Measurements from ENCODE around the gene CKB.

The CKB gene

DNA sequence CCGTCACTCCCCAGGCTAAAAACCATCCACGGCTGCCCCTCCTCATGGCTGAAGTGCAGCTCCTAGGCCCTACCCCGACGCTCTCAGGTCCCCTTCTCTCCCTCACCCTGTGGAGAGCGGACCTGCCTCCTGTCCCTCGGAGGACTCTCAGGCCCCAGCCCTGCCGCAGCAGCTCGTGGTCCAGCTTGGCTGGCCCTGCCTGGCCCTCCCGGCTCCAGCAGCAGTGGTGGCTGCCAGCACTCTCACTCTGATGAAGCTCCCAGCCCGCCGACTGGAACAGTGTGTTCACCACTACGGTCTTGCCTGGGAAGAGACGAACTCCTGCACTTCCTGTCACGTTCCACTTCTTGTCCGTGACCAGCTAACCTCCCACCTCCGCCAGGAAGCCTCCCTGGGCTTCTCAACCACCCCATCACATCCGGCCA is 28.7 kb upstream of the CKB start:
- Histone ChIP-seq H3K27ac (replicated peaks) (no peak overlapping the region), H3K4me3 (replicated peaks; ENCODE audit: insufficient read depth, low read length) (no peak overlapping the region), H3K27me3 (ENCODE audit: insufficient read depth, poor library complexity, severe bottlenecking) (no peaks in the 10 kb centered on the region)
- DNase-seq (ENCODE audit: low read depth in 1 of 2, low spot score in 1 of 2) = no peak
- no peak for TF ChIP-seq POLR2AphosphoS5 (IDR thresholded peaks at IDR 0.05; ENCODE audit: low read depth)
- TF ChIP-seq, protein P1, sequence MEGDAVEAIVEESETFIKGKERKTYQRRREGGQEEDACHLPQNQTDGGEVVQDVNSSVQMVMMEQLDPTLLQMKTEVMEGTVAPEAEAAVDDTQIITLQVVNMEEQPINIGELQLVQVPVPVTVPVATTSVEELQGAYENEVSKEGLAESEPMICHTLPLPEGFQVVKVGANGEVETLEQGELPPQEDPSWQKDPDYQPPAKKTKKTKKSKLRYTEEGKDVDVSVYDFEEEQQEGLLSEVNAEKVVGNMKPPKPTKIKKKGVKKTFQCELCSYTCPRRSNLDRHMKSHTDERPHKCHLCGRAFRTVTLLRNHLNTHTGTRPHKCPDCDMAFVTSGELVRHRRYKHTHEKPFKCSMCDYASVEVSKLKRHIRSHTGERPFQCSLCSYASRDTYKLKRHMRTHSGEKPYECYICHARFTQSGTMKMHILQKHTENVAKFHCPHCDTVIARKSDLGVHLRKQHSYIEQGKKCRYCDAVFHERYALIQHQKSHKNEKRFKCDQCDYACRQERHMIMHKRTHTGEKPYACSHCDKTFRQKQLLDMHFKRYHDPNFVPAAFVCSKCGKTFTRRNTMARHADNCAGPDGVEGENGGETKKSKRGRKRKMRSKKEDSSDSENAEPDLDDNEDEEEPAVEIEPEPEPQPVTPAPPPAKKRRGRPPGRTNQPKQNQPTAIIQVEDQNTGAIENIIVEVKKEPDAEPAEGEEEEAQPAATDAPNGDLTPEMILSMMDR (IDR thresholded peaks at IDR 0.05; ENCODE audit: insufficient read depth, low read length) = no peak
- TF ChIP-seq, protein P2, sequence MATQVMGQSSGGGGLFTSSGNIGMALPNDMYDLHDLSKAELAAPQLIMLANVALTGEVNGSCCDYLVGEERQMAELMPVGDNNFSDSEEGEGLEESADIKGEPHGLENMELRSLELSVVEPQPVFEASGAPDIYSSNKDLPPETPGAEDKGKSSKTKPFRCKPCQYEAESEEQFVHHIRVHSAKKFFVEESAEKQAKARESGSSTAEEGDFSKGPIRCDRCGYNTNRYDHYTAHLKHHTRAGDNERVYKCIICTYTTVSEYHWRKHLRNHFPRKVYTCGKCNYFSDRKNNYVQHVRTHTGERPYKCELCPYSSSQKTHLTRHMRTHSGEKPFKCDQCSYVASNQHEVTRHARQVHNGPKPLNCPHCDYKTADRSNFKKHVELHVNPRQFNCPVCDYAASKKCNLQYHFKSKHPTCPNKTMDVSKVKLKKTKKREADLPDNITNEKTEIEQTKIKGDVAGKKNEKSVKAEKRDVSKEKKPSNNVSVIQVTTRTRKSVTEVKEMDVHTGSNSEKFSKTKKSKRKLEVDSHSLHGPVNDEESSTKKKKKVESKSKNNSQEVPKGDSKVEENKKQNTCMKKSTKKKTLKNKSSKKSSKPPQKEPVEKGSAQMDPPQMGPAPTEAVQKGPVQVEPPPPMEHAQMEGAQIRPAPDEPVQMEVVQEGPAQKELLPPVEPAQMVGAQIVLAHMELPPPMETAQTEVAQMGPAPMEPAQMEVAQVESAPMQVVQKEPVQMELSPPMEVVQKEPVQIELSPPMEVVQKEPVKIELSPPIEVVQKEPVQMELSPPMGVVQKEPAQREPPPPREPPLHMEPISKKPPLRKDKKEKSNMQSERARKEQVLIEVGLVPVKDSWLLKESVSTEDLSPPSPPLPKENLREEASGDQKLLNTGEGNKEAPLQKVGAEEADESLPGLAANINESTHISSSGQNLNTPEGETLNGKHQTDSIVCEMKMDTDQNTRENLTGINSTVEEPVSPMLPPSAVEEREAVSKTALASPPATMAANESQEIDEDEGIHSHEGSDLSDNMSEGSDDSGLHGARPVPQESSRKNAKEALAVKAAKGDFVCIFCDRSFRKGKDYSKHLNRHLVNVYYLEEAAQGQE (IDR thresholded peaks at IDR 0.05; ENCODE audit: insufficient replicate concordance, low read depth) = no peak
- no peak for TF ChIP-seq GABPA (IDR thresholded peaks at IDR 0.05; ENCODE audit: low read depth)
- no peak for TF ChIP-seq SPI1 (IDR thresholded peaks at IDR 0.05; ENCODE audit: borderline replicate concordance, low read depth)

DNA sequence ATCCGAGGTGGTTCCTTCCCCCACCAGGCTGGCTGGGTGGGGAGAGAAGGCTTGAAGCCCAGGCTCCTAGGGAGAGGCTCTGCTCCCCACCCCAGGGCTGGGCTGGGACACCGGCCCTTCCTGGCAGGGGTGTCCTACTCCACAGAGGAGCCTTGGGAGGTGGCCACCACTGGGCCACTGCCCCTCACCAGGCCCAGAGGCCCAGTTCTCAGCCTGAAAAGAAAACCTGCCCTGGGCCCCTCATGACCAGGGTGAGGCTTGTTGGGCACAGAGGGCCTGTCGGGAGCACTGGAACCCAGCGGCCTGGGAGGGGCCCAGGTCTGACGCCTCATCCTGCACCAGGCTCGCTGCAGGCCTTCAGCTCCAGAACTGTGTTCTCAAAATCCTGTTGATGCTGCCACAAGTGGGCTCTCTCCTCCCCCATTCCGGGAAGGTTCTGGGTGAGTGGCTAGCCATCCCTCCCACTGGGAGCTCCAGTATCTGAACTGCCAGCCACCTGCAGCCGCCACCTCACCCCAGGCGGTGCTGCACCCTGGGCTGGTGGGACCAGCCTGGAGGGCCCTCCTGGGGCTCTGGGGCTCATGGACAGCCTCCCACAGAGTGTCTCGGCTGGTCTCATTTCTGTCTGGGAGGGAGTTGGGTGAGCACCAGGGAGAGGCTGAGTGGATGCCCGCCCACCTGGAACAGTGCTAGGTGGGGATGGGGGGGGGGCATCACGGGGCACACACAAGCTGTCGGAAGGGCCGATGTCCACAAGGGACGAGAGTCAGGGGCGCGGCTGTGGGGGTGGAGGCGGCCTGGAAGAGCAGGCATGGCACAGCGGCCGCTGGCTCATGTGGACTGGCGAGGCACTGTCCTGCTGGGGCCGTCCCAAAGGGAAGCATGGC is 28.1 kb upstream of the CKB start:
- H3K27ac ChIP-seq (replicated peaks) = no peak overlapping the region
- no peak overlapping the region for H3K4me3 ChIP-seq (replicated peaks; ENCODE audit: insufficient read depth, low read length)
- TF ChIP-seq SPI1 (IDR thresholded peaks at IDR 0.05; ENCODE audit: borderline replicate concordance, low read depth) (no peak), GABPA (IDR thresholded peaks at IDR 0.05; ENCODE audit: low read depth) (no peak), POLR2AphosphoS5 (IDR thresholded peaks at IDR 0.05; ENCODE audit: low read depth) (no peak)
- TF ChIP-seq, protein P1 (IDR thresholded peaks at IDR 0.05; ENCODE audit: insufficient read depth, low read length) = no peak
- TF ChIP-seq, protein P2 (IDR thresholded peaks at IDR 0.05; ENCODE audit: insufficient replicate concordance, low read depth) = no peak
- DNase-seq (ENCODE audit: low read depth in 1 of 2, low spot score in 1 of 2) = no peak
- H3K27me3 ChIP-seq (ENCODE audit: insufficient read depth, poor library complexity, severe bottlenecking) = no peaks in the 10 kb centered on the region

DNA sequence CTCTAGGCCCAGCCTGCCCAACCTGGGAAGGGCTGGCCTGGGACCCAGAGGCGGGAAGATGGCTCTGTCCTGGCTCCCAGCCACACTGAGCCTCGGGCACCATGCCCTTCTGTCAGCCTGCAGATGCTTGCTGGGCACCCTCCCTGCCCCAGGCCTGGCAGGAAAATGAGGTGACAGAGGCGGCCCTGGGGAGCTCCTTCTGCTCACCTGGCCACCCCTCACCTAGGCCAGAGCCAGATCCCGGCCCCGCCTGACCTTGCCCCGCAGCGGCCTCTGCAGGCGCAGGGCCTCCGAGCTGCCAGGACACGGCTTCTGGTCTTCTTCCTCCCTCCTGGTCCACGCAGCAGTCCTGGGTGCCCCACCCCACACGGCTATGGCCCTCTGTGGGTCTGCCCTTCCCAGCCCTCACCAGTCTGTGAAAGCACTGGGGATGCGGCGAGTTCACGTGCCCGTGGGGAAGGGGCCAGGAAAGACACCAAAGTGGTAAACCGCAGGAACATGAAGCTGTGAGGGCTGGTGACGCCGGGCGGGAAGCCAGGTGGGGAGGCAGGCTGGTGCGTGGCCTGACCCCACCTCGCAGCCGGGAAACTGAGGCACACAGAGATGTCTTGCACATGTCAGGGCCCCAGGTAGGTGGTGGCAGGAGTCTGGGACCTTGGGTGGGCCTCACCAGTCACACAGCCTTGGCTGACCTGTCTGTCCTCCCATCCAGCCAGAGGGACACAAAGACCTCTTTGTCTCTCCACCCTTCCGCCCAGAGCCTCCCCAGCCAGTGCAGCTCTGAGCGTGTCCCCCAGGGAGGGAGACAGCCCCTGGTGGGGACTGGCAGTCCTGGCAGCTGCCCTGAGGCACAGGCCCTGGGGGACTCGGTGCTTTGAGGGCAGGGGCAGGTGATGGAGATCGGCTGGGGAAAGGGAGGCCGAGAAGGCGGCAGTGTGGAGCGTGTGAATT is 27.0 kb upstream of the CKB start:
- TF ChIP-seq, protein P2 (IDR thresholded peaks at IDR 0.05; ENCODE audit: insufficient replicate concordance, low read depth) = no peak
- TF ChIP-seq POLR2AphosphoS5 (IDR thresholded peaks at IDR 0.05; ENCODE audit: low read depth) = no peak
- TF ChIP-seq, protein P1 (IDR thresholded peaks at IDR 0.05; ENCODE audit: insufficient read depth, low read length) = no peak
- no peak for TF ChIP-seq GABPA (IDR thresholded peaks at IDR 0.05; ENCODE audit: low read depth)
- no peak for TF ChIP-seq SPI1 (IDR thresholded peaks at IDR 0.05; ENCODE audit: borderline replicate concordance, low read depth)
- no peaks in the 10 kb centered on the region for H3K27me3 ChIP-seq (ENCODE audit: insufficient read depth, poor library complexity, severe bottlenecking)
- no peak for DNase-seq (ENCODE audit: low read depth in 1 of 2, low spot score in 1 of 2)
- no peak overlapping the region for H3K4me3 ChIP-seq (replicated peaks; ENCODE audit: insufficient read depth, low read length)
- H3K27ac ChIP-seq (replicated peaks) = no peak overlapping the region
